SK-N-MC (cell line): ENCODE data around the gene ADAMTS5.

Experiments
- EZH2 ChIP-seq: fragments of 200-600 bp; sonication (generic); IDR thresholded peaks from one replicate; pipeline ENCODE4 v1.6.1; 2017; ENCODE audit warnings: antibody characterized with exemption
- FOXP2 ChIP-seq: optimal IDR thresholded peaks from 2 replicates; pipeline ENCODE3; 2011; ENCODE audit warnings: mild to moderate bottlenecking, moderate library complexity; ENCODE audit not compliant: insufficient read depth; ENCODE audit errors: extremely low read length, control extremely low read depth
- POLR2AphosphoS5 ChIP-seq: IDR thresholded peaks from 2 replicates; pipeline ENCODE4 v1.6.1; 2012; ENCODE audit warnings: mild to moderate bottlenecking, low read depth, low read length, borderline replicate concordance

GRCh38 chr21:26900980-26901379 is 65.9 kb downstream of the ADAMTS5 start:
- TF ChIP-seq POLR2AphosphoS5 (no peak), EZH2 (no peak), FOXP2 (no peak)
